ENCODE measurements around the gene SPNS2. TPM values are rescaled to one million over a fixed set of nuclear protein-coding genes. Genes with fewer than 3 reads are reported as not detected.

Gene SPNS2
- total and polyA plus RNA-seq, 4 donors = 2.3 to 56.2 (median 17.2) TPM

DNA sequence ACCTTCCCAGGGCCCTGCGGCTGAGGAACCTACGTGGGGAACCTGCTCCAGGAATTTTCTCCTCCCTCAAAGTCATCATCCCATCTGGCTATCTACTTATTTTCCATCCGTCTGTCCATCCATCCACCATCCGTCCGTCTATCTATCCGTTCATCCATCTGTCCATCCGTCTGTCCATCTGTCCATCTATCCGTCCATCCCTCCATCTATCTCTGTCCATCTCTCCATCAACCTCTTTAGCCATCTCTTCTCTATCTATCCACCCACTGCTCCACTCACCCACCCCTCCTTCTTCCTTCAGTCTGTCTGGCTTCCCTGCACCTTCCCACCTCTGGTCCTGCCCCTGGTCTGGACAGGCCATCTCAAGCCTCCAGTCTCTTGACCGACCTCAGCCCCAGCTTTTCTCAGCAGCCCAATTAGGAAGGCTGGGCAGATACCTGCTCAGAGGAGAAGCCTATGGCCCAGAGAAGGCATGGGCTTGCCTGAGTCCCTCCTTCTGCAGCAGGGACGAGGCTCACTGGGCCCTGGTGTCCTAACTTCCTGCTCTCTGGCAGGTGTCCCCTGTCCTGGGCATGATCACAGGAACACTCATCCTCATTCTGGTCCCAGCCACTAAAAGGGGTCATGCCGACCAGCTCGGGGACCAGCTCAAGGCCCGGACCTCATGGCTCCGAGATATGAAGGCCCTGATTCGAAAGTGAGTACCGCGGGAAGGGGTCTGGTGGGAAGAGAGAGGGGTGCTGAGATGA is 33.5 kb downstream of the SPNS2 start:
- no peaks in the 10 kb centered on the region for H3K9me3 ChIP-seq (ENCODE audit: control insufficient read depth, low read length)
- no peak overlapping the region for H3K27ac ChIP-seq (ENCODE audit: low read depth in 1 of 2, low read length in 2 of 2)
- H3K27me3 ChIP-seq (ENCODE audit: control insufficient read depth in 1 of 2, insufficient read depth in 2 of 2, low read length in 1 of 2) = no peaks in the 10 kb centered on the region
- H3K36me3 ChIP-seq (ENCODE audit: control insufficient read depth in 1 of 2, insufficient read depth in 2 of 2, low read length in 1 of 2) = no peaks in the 10 kb centered on the region
- WGBS, 2 donors = 92 to 94% methylated on average over 17 of the region's 17 CpGs
- ATAC-seq (ENCODE audit: low FRiP score) (no peak), DNase-seq (no peak)
- intact Hi-C loops (cut with DNase I) = no loop called here
- H3K4me3 ChIP-seq (ENCODE audit: low read length in 2 of 2) = no peak overlapping the region
- H3K4me1 ChIP-seq (ENCODE audit: control insufficient read depth in 1 of 2, insufficient read depth in 2 of 2, low read length in 2 of 2) = no peaks in the 10 kb centered on the region

DNA sequence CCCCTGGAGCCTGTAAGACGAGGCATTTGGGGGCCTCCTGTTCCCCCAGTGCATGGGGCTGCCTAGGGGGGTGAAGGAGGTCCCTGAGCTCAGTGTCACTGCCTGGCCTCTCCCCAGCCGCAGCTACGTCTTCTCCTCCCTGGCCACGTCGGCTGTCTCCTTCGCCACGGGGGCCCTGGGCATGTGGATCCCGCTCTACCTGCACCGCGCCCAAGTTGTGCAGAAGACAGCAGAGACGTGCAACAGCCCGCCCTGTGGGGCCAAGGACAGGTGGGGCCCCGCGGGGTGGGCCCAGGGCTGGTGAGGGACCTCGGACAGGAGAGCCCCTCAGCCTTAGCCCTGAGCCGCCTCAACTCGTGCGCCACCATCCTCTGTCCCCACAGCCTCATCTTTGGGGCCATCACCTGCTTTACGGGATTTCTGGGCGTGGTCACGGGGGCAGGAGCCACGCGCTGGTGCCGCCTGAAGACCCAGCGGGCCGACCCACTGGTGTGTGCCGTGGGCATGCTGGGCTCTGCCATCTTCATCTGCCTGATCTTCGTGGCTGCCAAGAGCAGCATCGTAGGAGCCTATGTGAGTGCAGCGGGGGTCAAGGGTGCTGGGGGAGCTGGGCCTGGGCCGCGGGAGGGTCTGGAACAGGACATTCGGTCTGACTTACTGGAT is 34.3 kb downstream of the SPNS2 start:
- no peaks in the 10 kb centered on the region for H3K27me3 ChIP-seq (ENCODE audit: control insufficient read depth in 1 of 2, insufficient read depth in 2 of 2, low read length in 1 of 2)
- 90 to 93% methylated on average over 33 of the region's 33 CpGs for WGBS, 2 donors
- no peak overlapping the region for H3K4me3 ChIP-seq (ENCODE audit: low read length in 2 of 2)
- ATAC-seq (ENCODE audit: low FRiP score) = no peak
- no peaks in the 10 kb centered on the region for H3K36me3 ChIP-seq (ENCODE audit: control insufficient read depth in 1 of 2, insufficient read depth in 2 of 2, low read length in 1 of 2)
- no peaks in the 10 kb centered on the region for H3K9me3 ChIP-seq (ENCODE audit: control insufficient read depth, low read length)
- no peak overlapping the region for H3K27ac ChIP-seq (ENCODE audit: low read depth in 1 of 2, low read length in 2 of 2)
- no peak for DNase-seq
- no peaks in the 10 kb centered on the region for H3K4me1 ChIP-seq (ENCODE audit: control insufficient read depth in 1 of 2, insufficient read depth in 2 of 2, low read length in 2 of 2)
- intact Hi-C loops (cut with DNase I) = no loop called here

DNA sequence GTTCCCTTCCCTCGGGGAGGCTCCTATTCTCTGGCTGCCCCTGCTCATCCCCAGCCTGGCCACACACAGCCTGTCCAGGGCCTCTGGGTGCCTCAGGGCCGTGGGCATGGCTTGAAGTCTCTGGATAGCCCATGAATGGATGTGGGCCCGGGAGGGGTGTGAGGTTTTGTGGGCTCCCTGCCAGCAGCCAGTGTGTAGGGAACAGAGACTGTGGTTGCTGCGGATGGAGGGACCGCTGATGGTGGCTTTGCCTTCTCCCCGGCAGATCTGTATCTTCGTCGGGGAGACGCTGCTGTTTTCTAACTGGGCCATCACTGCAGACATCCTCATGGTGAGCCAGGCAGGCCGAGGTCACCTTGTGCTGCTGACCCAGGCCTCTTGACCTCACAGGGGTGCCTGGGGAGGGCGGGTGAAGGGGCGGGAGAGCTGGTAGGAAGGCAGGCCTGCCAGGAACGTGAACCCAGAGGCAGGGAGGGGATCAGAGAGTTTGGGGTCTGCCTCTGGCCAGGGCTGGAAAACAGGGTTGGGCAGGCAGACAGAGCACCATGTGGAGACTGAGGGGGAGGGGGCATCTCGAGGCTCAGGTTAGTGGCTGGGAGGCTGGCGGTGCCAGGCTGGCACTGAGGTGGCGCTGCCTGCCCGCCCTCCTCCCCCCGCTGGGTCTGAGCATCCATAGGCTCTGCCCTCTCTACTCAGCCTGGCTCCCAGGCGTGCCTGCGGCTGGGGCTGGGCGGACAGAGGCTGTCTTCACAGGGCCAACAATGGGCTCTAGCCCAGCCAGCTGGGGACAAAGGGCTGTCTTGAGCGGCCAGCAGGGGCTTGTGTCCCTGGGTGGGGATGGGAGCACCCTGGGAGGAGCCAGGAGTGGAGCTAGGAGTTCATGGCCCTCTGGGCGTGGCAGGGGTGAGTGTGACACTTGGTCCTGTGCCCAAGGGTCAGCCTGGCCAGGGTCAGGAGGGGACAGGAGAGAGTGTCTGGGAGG is 35.1 kb downstream of the SPNS2 start:
- no peaks in the 10 kb centered on the region for H3K9me3 ChIP-seq (ENCODE audit: control insufficient read depth, low read length)
- 82 to 83% methylated on average over 23 of the region's 23 CpGs for WGBS, 2 donors
- no peaks in the 10 kb centered on the region for H3K27me3 ChIP-seq (ENCODE audit: control insufficient read depth in 1 of 2, insufficient read depth in 2 of 2, low read length in 1 of 2)
- intact Hi-C loops (cut with DNase I) = no loop called here
- H3K4me1 ChIP-seq (ENCODE audit: control insufficient read depth in 1 of 2, insufficient read depth in 2 of 2, low read length in 2 of 2) = no peaks in the 10 kb centered on the region
- H3K36me3 ChIP-seq (ENCODE audit: control insufficient read depth in 1 of 2, insufficient read depth in 2 of 2, low read length in 1 of 2) = no peaks in the 10 kb centered on the region
- H3K27ac ChIP-seq (ENCODE audit: low read depth in 1 of 2, low read length in 2 of 2) = no peak overlapping the region
- no peak for ATAC-seq (ENCODE audit: low FRiP score)
- no peak for DNase-seq
- no peak overlapping the region for H3K4me3 ChIP-seq (ENCODE audit: low read length in 2 of 2)

DNA sequence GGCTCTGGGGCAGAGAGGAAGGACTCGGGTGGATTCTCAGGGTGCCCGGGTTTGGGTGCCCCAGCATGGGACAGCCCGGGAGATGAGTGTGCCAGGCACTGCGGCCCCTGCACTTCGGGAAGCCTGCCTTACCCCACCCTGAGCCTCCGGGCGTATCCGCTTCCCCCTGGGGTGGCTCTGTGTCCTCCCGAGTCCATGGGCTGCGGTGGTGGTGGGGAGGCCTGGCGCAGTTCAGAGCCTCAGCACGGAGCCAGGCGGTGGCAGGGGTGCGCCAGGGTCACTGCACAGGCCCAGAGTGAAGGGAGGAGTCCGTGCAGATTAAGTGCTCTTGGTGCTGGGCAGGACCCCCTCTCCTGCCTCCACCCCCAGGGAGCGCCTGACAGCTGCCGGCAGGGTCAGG is 35.8 kb downstream of the SPNS2 start:
- DNase-seq (no peak), ATAC-seq (ENCODE audit: low FRiP score) (no peak)
- Histone ChIP-seq H3K27ac (ENCODE audit: low read depth in 1 of 2, low read length in 2 of 2) (no peak overlapping the region), H3K4me1 (ENCODE audit: control insufficient read depth in 1 of 2, insufficient read depth in 2 of 2, low read length in 2 of 2) (no peaks in the 10 kb centered on the region), H3K27me3 (ENCODE audit: control insufficient read depth in 1 of 2, insufficient read depth in 2 of 2, low read length in 1 of 2) (no peaks in the 10 kb centered on the region), H3K36me3 (ENCODE audit: control insufficient read depth in 1 of 2, insufficient read depth in 2 of 2, low read length in 1 of 2) (peaks cover 0 to 2% of the 10 kb centered on the region in 2 donors), H3K9me3 (ENCODE audit: control insufficient read depth, low read length) (no peaks in the 10 kb centered on the region), H3K4me3 (ENCODE audit: low read length in 2 of 2) (no peak overlapping the region)
- WGBS, 2 donors = 81 to 85% methylated on average over 16 to 17 of the region's 17 CpGs
- intact Hi-C loops (cut with DNase I) = no loop called here

DNA sequence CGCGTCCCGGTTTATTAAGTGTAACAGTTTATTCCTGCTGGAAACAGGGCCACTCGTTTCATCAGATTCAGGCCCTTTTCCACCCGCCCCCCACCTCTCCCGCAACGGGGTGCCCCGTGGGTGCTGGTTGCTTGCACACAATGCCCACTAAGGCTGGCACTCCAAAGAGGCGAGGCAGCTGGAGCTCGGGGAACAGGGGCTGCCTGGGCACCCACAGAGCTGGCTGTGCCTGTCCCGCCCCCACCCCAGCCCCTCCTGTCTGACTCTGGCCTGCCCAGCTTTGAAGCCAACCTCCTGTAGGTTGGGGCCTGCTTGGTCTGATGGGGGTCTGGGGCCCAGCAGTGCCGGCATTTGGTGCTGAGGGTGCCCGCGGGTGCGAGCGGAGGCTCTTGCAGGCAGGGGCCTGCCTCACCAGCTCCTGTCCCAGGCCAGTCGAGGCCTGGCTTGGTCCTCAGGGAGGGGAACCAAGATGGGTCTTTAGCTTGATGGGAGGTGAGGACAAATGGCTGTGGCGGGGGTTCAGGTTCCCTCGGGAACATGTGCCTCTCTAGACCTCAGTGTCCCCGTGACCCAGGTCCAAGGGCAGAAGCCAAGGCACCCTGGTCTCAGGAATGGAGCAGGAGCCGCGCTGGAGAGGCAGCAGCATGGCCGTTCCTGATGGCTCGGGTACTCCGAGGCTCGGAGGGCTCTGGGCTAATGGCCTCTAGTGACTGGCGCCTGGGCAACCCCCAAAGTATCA is 36.4 kb downstream of the SPNS2 start:
- Histone ChIP-seq H3K9me3 (ENCODE audit: control insufficient read depth, low read length) (no peaks in the 10 kb centered on the region), H3K4me3 (ENCODE audit: low read length in 2 of 2) (no peak overlapping the region), H3K27me3 (ENCODE audit: control insufficient read depth in 1 of 2, insufficient read depth in 2 of 2, low read length in 1 of 2) (no peaks in the 10 kb centered on the region), H3K4me1 (ENCODE audit: control insufficient read depth in 1 of 2, insufficient read depth in 2 of 2, low read length in 2 of 2) (no peaks in the 10 kb centered on the region), H3K27ac (ENCODE audit: low read depth in 1 of 2, low read length in 2 of 2) (no peak overlapping the region), H3K36me3 (ENCODE audit: control insufficient read depth in 1 of 2, insufficient read depth in 2 of 2, low read length in 1 of 2) (peaks cover 0 to 2% of the 10 kb centered on the region in 2 donors)
- no peak for DNase-seq
- no peak for ATAC-seq (ENCODE audit: low FRiP score)
- WGBS, 2 donors = 80 to 82% methylated on average over 27 of the region's 27 CpGs
- intact Hi-C loops (cut with DNase I) = no loop called here

DNA sequence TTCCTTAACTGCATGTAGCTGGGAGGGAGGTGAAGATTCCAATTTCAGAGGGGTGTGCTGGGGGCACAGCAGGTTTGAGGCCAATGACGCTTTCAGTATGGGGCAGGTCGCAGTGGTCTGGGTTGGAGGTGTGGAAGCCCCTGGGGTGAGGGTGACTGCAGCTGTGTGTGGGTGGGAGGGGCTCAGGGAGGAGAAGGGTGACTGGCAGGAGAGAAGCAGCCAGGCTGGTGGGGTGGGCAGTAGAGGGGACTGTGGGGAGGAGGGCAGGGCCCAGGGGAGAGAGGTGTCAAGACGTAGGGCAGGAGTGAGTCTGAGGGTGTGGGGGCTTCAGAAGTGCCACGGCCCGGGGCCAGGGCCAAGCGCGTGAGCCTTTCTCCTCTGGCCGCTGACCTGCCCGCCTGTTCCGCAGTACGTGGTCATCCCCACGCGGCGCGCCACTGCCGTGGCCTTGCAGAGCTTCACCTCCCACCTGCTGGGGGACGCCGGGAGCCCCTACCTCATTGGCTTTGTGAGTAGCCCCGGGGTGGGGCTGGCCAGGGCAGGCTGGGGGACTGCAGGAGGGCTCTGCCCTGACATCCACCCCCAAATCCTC is 37.1 kb downstream of the SPNS2 start:
- Histone ChIP-seq H3K27me3 (ENCODE audit: control insufficient read depth in 1 of 2, insufficient read depth in 2 of 2, low read length in 1 of 2) (no peaks in the 10 kb centered on the region), H3K9me3 (ENCODE audit: control insufficient read depth, low read length) (no peaks in the 10 kb centered on the region), H3K36me3 (ENCODE audit: control insufficient read depth in 1 of 2, insufficient read depth in 2 of 2, low read length in 1 of 2) (peaks cover 0 to 2% of the 10 kb centered on the region in 2 donors), H3K4me3 (ENCODE audit: low read length in 2 of 2) (no peak overlapping the region), H3K27ac (ENCODE audit: low read depth in 1 of 2, low read length in 2 of 2) (no peak overlapping the region), H3K4me1 (ENCODE audit: control insufficient read depth in 1 of 2, insufficient read depth in 2 of 2, low read length in 2 of 2) (no peaks in the 10 kb centered on the region)
- no peak for DNase-seq
- 36 to 50% methylated on average over 14 to 19 of the region's 19 CpGs for WGBS, 2 donors
- intact Hi-C loops (cut with DNase I) = no loop called here
- no peak for ATAC-seq (ENCODE audit: low FRiP score)

DNA sequence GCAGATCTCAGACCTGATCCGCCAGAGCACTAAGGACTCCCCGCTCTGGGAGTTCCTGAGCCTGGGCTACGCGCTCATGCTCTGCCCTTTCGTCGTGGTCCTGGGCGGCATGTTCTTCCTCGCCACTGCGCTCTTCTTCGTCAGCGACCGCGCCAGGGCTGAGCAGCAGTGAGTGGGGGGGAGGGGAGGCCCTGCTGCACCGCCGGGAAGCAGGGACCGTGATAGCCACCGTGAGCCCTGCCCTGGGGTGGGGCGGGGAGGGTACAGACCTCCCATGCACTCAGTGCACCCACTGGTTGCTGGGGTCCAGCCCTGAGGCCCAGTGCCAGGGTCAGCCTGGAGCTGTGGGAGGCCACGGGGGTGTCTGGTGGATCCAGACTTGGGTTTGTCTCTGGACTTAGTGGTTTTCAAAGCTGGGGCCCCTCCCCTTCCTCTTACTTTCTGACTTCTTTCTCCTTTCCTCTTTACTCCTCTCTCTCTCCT is 37.6 kb downstream of the SPNS2 start:
- intact Hi-C loops (cut with DNase I) = no loop called here
- DNase-seq (no peak), ATAC-seq (ENCODE audit: low FRiP score) (no peak)
- Histone ChIP-seq H3K4me1 (ENCODE audit: control insufficient read depth in 1 of 2, insufficient read depth in 2 of 2, low read length in 2 of 2) (no peaks in the 10 kb centered on the region), H3K4me3 (ENCODE audit: low read length in 2 of 2) (no peak overlapping the region), H3K36me3 (ENCODE audit: control insufficient read depth in 1 of 2, insufficient read depth in 2 of 2, low read length in 1 of 2) (peaks cover 0 to 2% of the 10 kb centered on the region in 2 donors), H3K9me3 (ENCODE audit: control insufficient read depth, low read length) (no peaks in the 10 kb centered on the region), H3K27ac (ENCODE audit: low read depth in 1 of 2, low read length in 2 of 2) (no peak overlapping the region), H3K27me3 (ENCODE audit: control insufficient read depth in 1 of 2, insufficient read depth in 2 of 2, low read length in 1 of 2) (no peaks in the 10 kb centered on the region)
- 15 to 39% methylated on average over 16 to 19 of the region's 19 CpGs for WGBS, 2 donors
